GM12878 (cell line): ENCODE measurements around the gene DNAJC25. TPM values are rescaled to one million over a fixed set of nuclear protein-coding genes. Genes with fewer than 3 reads are reported as not detected.

ENCODE experiments used
- CBFB ChIP-seq: IDR thresholded peaks from 2 replicates; pipeline ENCODE4 v1.6.1; 2016; ENCODE audit warnings: antibody characterized with exemption, low read depth
- CREB1 ChIP-seq: IDR thresholded peaks from 2 replicates; pipeline ENCODE4 v1.6.1; 2012; ENCODE audit warnings: low read depth, mild to moderate bottlenecking, inconsistent platforms
- HDAC2 ChIP-seq: fragments of 200-600 bp; sonication (generic); IDR thresholded peaks from 2 replicates; pipeline ENCODE4 v1.6.1; 2017
- HDGF ChIP-seq: fragments of 450-650 bp; IDR thresholded peaks from 2 replicates; pipeline ENCODE4 v1.6.1; 2016; ENCODE audit warnings: antibody characterized with exemption
- IRF4 ChIP-seq: IDR thresholded peaks from 2 replicates; pipeline ENCODE4 v1.6.1; 2011; ENCODE audit warnings: low read depth, low read length
- JUND ChIP-seq: IDR thresholded peaks from 2 replicates; pipeline ENCODE4 v1.6.1; 2012; ENCODE audit warnings: low read depth, mild to moderate bottlenecking, low read length, improper control_type of control experiment, moderate library complexity
- MAX ChIP-seq: IDR thresholded peaks from 2 replicates; pipeline ENCODE4 v1.6.1; 2012; ENCODE audit warnings: low read depth, low read length, improper control_type of control experiment
- NRF1 ChIP-seq: conservative IDR thresholded peaks from 2 replicates; pipeline ENCODE4 v1.6.1; 2011; ENCODE audit warnings: mild to moderate bottlenecking, low read depth, low read length, improper control_type of control experiment
- SIX5 ChIP-seq: IDR thresholded peaks from 2 replicates; pipeline ENCODE4 v1.6.1; 2011; ENCODE audit warnings: mild to moderate bottlenecking, low read depth, low read length, moderate library complexity; ENCODE audit not compliant: severe bottlenecking
- TBL1XR1 ChIP-seq: IDR thresholded peaks from 2 replicates; pipeline ENCODE4 v1.6.1; 2012; ENCODE audit warnings: low read depth, low read length, improper control_type of control experiment
- TCF3 ChIP-seq: IDR thresholded peaks from 2 replicates; pipeline ENCODE4 v1.6.1; 2012; ENCODE audit warnings: low read depth, mild to moderate bottlenecking, low read length, borderline replicate concordance; ENCODE audit not compliant: insufficient read depth
- TCF7 ChIP-seq: IDR thresholded peaks from 2 replicates; pipeline ENCODE4 v1.6.1; 2014; ENCODE audit warnings: antibody characterized with exemption, borderline replicate concordance
- polyA plus RNA-seq, 11 experiments: library from polyadenylated mRNA; depleted of rRNA in 4 of 11; unstranded in 6 of 11; stranded (reverse) in 5 of 11; fragments of >200 nt; fragmentation: Nextera tagmentation in 4 of 11; fragmentation: Illumina TruSeq in 1 of 11; extraction: Ambion mirVana in 4 of 11; extraction: Trizol in 1 of 11; gene quantifications; 1 replicate in 1 of 11; 2 replicates in 10 of 11; pipeline versions ENCODE4 v1.2.1 to v1.2.3, GENCODE V29; 2011 to 2016; ENCODE audit warnings: inconsistent platforms in 2 of 11, missing spikeins in 2 of 11, low read depth in 1 of 11
- total RNA-seq, 4 experiments: library from RNA; depleted of rRNA in 3 of 4; stranded (reverse); fragments of >200 nt in 3 of 4; fragmentation: Illumina TruSeq in 1 of 4; extraction: Trizol in 1 of 4; gene quantifications; 2 replicates each; pipeline versions ENCODE4 v1.2.1 to v1.2.3, GENCODE V29; 2013 to 2021
- TF ChIP-seq, protein P1 (sequence below): fragments of 450-650 bp; formaldehyde crosslinking; IDR thresholded peaks from 2 replicates; pipeline ENCODE4 v1.5.0; 2022; ENCODE audit warnings: mild to moderate bottlenecking, missing genetic modification characterization
- TF ChIP-seq, protein P2 (sequence below): fragments of 450-650 bp; IDR thresholded peaks from 2 replicates; pipeline ENCODE4 v1.6.1; 2018; ENCODE audit warnings: mild to moderate bottlenecking, low read depth, moderate library complexity; ENCODE audit not compliant: partially characterized antibody
- TF ChIP-seq, protein P3 (sequence below): fragments of 450-650 bp; IDR thresholded peaks from 2 replicates; pipeline ENCODE4 v1.6.1; 2017; ENCODE audit warnings: borderline replicate concordance
- TF ChIP-seq, protein P4 (sequence below): IDR thresholded peaks from 2 replicates; pipeline ENCODE4 v1.6.1; 2011; ENCODE audit warnings: borderline replicate concordance, low read depth, mild to moderate bottlenecking, moderate library complexity, mixed read lengths, low read length; ENCODE audit not compliant: insufficient read depth; ENCODE audit errors: extremely low read length
- TF ChIP-seq, protein P5 (sequence below): fragments of 150-350 bp; IDR thresholded peaks from 2 replicates; pipeline ENCODE4 v1.6.1; 2014; ENCODE audit warnings: mild to moderate bottlenecking, low read depth, low read length
- TF ChIP-seq, protein P6 (sequence below): fragments of 450-650 bp; IDR thresholded peaks from 2 replicates; pipeline ENCODE4 v1.6.1; 2016; ENCODE audit warnings: mild to moderate bottlenecking

Gene DNAJC25
- total and polyA plus RNA-seq, 10 of the 15 experiments (the other 5 are each of a cell fraction or from before 2014, with no cell fraction given) = 2.4 to 6.4 (median 4.0) TPM

GRCh38 chr9:111630964-111631213 lies 245 bp upstream of the DNAJC25 start (continued):
- TF ChIP-seq, protein P1, sequence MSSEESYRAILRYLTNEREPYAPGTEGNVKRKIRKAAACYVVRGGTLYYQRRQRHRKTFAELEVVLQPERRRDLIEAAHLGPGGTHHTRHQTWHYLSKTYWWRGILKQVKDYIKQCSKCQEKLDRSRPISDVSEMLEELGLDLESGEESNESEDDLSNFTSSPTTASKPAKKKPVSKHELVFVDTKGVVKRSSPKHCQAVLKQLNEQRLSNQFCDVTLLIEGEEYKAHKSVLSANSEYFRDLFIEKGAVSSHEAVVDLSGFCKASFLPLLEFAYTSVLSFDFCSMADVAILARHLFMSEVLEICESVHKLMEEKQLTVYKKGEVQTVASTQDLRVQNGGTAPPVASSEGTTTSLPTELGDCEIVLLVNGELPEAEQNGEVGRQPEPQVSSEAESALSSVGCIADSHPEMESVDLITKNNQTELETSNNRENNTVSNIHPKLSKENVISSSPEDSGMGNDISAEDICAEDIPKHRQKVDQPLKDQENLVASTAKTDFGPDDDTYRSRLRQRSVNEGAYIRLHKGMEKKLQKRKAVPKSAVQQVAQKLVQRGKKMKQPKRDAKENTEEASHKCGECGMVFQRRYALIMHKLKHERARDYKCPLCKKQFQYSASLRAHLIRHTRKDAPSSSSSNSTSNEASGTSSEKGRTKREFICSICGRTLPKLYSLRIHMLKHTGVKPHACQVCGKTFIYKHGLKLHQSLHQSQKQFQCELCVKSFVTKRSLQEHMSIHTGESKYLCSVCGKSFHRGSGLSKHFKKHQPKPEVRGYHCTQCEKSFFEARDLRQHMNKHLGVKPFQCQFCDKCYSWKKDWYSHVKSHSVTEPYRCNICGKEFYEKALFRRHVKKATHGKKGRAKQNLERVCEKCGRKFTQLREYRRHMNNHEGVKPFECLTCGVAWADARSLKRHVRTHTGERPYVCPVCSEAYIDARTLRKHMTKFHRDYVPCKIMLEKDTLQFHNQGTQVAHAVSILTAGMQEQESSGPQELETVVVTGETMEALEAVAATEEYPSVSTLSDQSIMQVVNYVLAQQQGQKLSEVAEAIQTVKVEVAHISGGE (CRISPR knock-in tag) = peak; percentile 90
- TF ChIP-seq TCF3 = no peak
- TF ChIP-seq MAX = no peak; the same call in 1 of the 2 replicates
- TF ChIP-seq, protein P2, sequence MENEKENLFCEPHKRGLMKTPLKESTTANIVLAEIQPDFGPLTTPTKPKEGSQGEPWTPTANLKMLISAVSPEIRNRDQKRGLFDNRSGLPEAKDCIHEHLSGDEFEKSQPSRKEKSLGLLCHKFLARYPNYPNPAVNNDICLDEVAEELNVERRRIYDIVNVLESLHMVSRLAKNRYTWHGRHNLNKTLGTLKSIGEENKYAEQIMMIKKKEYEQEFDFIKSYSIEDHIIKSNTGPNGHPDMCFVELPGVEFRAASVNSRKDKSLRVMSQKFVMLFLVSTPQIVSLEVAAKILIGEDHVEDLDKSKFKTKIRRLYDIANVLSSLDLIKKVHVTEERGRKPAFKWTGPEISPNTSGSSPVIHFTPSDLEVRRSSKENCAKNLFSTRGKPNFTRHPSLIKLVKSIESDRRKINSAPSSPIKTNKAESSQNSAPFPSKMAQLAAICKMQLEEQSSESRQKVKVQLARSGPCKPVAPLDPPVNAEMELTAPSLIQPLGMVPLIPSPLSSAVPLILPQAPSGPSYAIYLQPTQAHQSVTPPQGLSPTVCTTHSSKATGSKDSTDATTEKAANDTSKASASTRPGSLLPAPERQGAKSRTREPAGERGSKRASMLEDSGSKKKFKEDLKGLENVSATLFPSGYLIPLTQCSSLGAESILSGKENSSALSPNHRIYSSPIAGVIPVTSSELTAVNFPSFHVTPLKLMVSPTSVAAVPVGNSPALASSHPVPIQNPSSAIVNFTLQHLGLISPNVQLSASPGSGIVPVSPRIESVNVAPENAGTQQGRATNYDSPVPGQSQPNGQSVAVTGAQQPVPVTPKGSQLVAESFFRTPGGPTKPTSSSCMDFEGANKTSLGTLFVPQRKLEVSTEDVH = no peak
- TF ChIP-seq, protein P3, sequence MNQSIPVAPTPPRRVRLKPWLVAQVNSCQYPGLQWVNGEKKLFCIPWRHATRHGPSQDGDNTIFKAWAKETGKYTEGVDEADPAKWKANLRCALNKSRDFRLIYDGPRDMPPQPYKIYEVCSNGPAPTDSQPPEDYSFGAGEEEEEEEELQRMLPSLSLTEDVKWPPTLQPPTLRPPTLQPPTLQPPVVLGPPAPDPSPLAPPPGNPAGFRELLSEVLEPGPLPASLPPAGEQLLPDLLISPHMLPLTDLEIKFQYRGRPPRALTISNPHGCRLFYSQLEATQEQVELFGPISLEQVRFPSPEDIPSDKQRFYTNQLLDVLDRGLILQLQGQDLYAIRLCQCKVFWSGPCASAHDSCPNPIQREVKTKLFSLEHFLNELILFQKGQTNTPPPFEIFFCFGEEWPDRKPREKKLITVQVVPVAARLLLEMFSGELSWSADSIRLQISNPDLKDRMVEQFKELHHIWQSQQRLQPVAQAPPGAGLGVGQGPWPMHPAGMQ = no peak
- TF ChIP-seq SIX5 = peak; percentile 45
- TF ChIP-seq, protein P4, sequence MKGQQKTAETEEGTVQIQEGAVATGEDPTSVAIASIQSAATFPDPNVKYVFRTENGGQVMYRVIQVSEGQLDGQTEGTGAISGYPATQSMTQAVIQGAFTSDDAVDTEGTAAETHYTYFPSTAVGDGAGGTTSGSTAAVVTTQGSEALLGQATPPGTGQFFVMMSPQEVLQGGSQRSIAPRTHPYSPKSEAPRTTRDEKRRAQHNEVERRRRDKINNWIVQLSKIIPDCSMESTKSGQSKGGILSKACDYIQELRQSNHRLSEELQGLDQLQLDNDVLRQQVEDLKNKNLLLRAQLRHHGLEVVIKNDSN = no peak
- TF ChIP-seq HDGF = peak; percentile 85; the same call in 1 of the 2 replicates
- TF ChIP-seq TBL1XR1 = no peak; the same call in 1 of the 2 replicates
- TF ChIP-seq NRF1 = no peak
- TF ChIP-seq HDAC2 = no peak
- TF ChIP-seq CREB1 = no peak
- TF ChIP-seq, protein P5, sequence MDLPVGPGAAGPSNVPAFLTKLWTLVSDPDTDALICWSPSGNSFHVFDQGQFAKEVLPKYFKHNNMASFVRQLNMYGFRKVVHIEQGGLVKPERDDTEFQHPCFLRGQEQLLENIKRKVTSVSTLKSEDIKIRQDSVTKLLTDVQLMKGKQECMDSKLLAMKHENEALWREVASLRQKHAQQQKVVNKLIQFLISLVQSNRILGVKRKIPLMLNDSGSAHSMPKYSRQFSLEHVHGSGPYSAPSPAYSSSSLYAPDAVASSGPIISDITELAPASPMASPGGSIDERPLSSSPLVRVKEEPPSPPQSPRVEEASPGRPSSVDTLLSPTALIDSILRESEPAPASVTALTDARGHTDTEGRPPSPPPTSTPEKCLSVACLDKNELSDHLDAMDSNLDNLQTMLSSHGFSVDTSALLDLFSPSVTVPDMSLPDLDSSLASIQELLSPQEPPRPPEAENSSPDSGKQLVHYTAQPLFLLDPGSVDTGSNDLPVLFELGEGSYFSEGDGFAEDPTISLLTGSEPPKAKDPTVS = no peak
- peak; percentile 26; the same call in 1 of the 2 replicates for TF ChIP-seq TCF7
- no peak for TF ChIP-seq CBFB
- peak; percentile 71; the same call in 1 of the 2 replicates for TF ChIP-seq IRF4
- TF ChIP-seq, protein P6, sequence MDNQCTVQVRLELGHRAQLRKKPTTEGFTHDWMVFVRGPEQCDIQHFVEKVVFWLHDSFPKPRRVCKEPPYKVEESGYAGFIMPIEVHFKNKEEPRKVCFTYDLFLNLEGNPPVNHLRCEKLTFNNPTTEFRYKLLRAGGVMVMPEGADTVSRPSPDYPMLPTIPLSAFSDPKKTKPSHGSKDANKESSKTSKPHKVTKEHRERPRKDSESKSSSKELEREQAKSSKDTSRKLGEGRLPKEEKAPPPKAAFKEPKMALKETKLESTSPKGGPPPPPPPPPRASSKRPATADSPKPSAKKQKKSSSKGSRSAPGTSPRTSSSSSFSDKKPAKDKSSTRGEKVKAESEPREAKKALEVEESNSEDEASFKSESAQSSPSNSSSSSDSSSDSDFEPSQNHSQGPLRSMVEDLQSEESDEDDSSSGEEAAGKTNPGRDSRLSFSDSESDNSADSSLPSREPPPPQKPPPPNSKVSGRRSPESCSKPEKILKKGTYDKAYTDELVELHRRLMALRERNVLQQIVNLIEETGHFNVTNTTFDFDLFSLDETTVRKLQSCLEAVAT = peak; percentile 84
- no peak for TF ChIP-seq JUND
